Mucosa of descending colon (tissue), 3 donors: ENCODE data around the gene TMEM150A. TPM values are rescaled to one million over a fixed set of nuclear protein-coding genes. Genes with fewer than 3 reads are reported as not detected.
A peak's percentile ranks its signal among the peaks of the same experiment; 100 is the strongest.

Source experiments
- ATAC-seq: fragments of 200-7000 bp; cut with Tn5 transposase; one replicate; pipeline ENCODE4 v1.9.1; 2020; ENCODE audit warnings: mild to moderate bottlenecking, moderate library complexity
- DNase-seq, 3 donors: peaks; one replicate each; pipeline ENCODE4 v3.0.0-alpha.2; 2020
- H3K36me3 ChIP-seq: fragments of 200-600 bp; one replicate; pipeline ENCODE4 v1.8.0; 2021; ENCODE audit warnings: low read depth, mild to moderate bottlenecking
- H3K4me1 ChIP-seq: fragments of 200-600 bp; one replicate; pipeline ENCODE4 v1.8.0; 2021; ENCODE audit warnings: low read depth, mild to moderate bottlenecking
- H3K4me3 ChIP-seq: fragments of 200-600 bp; one replicate; pipeline ENCODE4 v1.8.0; 2021; ENCODE audit warnings: mild to moderate bottlenecking
- H3K9me3 ChIP-seq: fragments of 200-600 bp; one replicate; pipeline ENCODE4 v1.8.0; 2021; ENCODE audit warnings: mild to moderate bottlenecking
- CTCF ChIP-seq: fragments of 200-600 bp; IDR thresholded peaks from one replicate; pipeline ENCODE4 v1.8.0; 2022; ENCODE audit warnings: antibody characterized with exemption, mild to moderate bottlenecking
- intact Hi-C, 2 donors: fragments of 100-400 bp; cut with DNase I in 1 of 2; cut with micrococcal nuclease in 1 of 2; formaldehyde crosslinking; loops; one replicate each; pipeline versions ENCODE4 v1.11.0 to v1.11.1; 2022; cut with DNase I, micrococcal nuclease
- total RNA-seq, 3 donors: library from RNA; stranded (reverse); fragmentation: NEBNext Ultra II Directional in 2 of 3; extraction: Animal tissue kit (Norgen Biotek cat#: 25700) in 2 of 3; gene quantifications; one replicate each; pipeline versions ENCODE4 v1.2.1 to v1.2.4, GENCODE V29; 2021 to 2023
- donor health status: DM: no; HTN: no; CAD: no; lungs with moderate emphysema.
- donor health status: DM: no; HTN: no; CAD: no.
- donor health status: DM: no; HTN: yes; CAD: no.

TMEM150A gene
- total RNA-seq, 3 donors from 2014 or later, result 9.4 to 20.9 (median 10.0) TPM

GRCh38 chr2:85597241-85597640 lies 5.3 kb downstream of the TMEM150A start:
- intact Hi-C loops, result no loop called here
- Histone ChIP-seq H3K4me1 (peaks cover 23% of the 10 kb centered on the region), H3K9me3 (no peaks in the 10 kb centered on the region), H3K36me3 (no peaks in the 10 kb centered on the region), H3K4me3 (no peak overlapping the region)
- ATAC-seq, result no peak
- TF ChIP-seq CTCF, result no peak
- no peak for DNase-seq

GRCh38 chr2:85596486-85597143 lies 5.9 kb downstream of the TMEM150A start:
- Histone ChIP-seq H3K36me3 (no peaks in the 10 kb centered on the region), H3K9me3 (no peaks in the 10 kb centered on the region), H3K4me1 (peaks cover 21% of the 10 kb centered on the region), H3K4me3 (no peak overlapping the region)
- no peak for ATAC-seq
- no peak for TF ChIP-seq CTCF
- DNase-seq, result no peak
- intact Hi-C loops, result no loop called here

GRCh38 chr2:85596026-85596333 lies 6.5 kb downstream of the TMEM150A start:
- Histone ChIP-seq H3K9me3 (no peaks in the 10 kb centered on the region), H3K4me1 (peaks cover 16% of the 10 kb centered on the region), H3K36me3 (no peaks in the 10 kb centered on the region), H3K4me3 (peak overlapping the region; percentile 92)
- TF ChIP-seq CTCF, result no peak
- DNase-seq (no peak), ATAC-seq (peak; percentile 4)
- intact Hi-C loops, result no loop called here

GRCh38 chr2:85595301-85596025 lies 7.0 kb downstream of the TMEM150A start, which contains the start of gene RNF181:
Gene RNF181, plus strand, starts transcription at chr2:85595745. Its CDS starts 19 bp downstream, at chr2:85595764.
- intact Hi-C loops, result no loop called here
- peaks cover 16% of the 10 kb centered on the region for H3K4me1 ChIP-seq

GRCh38 chr2:85594715-85595300 lies 7.7 kb downstream of the TMEM150A start:
- DNase-seq (peak in 1 of 3 donors; percentile 10), ATAC-seq (no peak)
- Histone ChIP-seq H3K4me1 (peaks cover 16% of the 10 kb centered on the region), H3K36me3 (no peaks in the 10 kb centered on the region), H3K4me3 (peak overlapping the region; percentile 92), H3K9me3 (no peaks in the 10 kb centered on the region)
- intact Hi-C loops, result no loop called here
- no peak for TF ChIP-seq CTCF

More at GRCh38 chr2:85595301-85596025, 7.0 kb downstream of the TMEM150A start, which contains the start of gene RNF181:
- H3K4me3 ChIP-seq, result peak within 1 kb of the TSS; percentile 92
- ATAC-seq, result peak; percentile 97
- no peaks in the 10 kb centered on the region for H3K9me3 ChIP-seq
- H3K36me3 ChIP-seq, result no peaks in the 10 kb centered on the region
- DNase-seq, result peak; percentile 93 to 96 (median 96)
- no peak for TF ChIP-seq CTCF
